ENCODE data around the gene PRKCA. TPM values are rescaled to one million over a fixed set of nuclear protein-coding genes. Genes with fewer than 3 reads are reported as not detected.

The PRKCA gene
- total and polyA plus RNA-seq, 10 of the 15 experiments (the other 5 are each of a cell fraction or from before 2014, with no cell fraction given), result 0.11 to 14.6 (median 0.72) TPM

DNA sequence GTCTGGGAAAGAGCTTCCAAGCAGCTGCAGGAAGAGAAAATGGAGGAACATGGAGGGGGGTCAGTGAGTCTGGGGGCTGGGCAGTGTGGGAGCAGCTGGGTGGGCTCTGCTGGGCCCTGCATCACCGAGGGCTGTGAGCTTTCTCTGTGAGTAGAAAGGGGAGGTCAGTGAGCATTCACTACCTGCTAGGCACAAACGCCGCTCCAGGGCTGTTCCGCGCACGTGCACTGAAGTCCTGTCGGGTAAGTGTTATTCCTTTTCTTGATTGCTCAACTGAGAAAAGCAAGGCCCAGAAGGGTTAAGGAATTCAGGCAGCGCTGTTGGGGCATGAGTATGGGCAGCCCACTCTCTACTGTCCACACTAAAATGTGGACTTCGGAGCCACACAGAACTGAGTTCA lies 537.2 kb downstream of the PRKCA start:
- Histone ChIP-seq H4K20me1 (ENCODE audit: control insufficient read depth, insufficient read depth) (no peaks in the 10 kb centered on the region), H3K27me3 (replicated peaks in 1 of 2; ENCODE audit: control insufficient read depth in 2 of 2, insufficient read depth in 2 of 2, low read length in 1 of 2) (no peaks in the 10 kb centered on the region), H3K9ac (ENCODE audit: control insufficient read depth, insufficient read depth, low read length) (no peak overlapping the region), H3K79me2 (ENCODE audit: control insufficient read depth, insufficient read depth, low read length) (no peaks in the 10 kb centered on the region), H3K4me2 (ENCODE audit: control insufficient read depth, insufficient read depth) (no peak overlapping the region), H2AFZ (ENCODE audit: control insufficient read depth, low read depth, low read length) (no peak overlapping the region), H3K4me3 (no peak overlapping the region), H3K4me1 (ENCODE audit: control insufficient read depth, insufficient read depth, low read length) (no peaks in the 10 kb centered on the region), H3K27ac (ENCODE audit: control insufficient read depth, insufficient read depth) (no peak overlapping the region), H3K36me3 (ENCODE audit: control insufficient read depth in 2 of 2, insufficient read depth in 2 of 2, low read length in 1 of 2) (no peaks in the 10 kb centered on the region), H3K9me3 (replicated peaks; ENCODE audit: control insufficient read depth, insufficient read depth, low read length) (no peaks in the 10 kb centered on the region)
- DNase-seq (ENCODE audit: low read depth, low spot score) (no peak), FAIRE-seq (no peak), ATAC-seq (no peak)
- ChIA-PET POLR2A (no interaction called here), RAD21 (ENCODE audit: unreplicated experiment) (no interaction called here), SMC1A (ENCODE audit: uncharacterized antibody, unreplicated experiment) (no interaction called here), CTCF (no interaction called here)
- intact Hi-C loops (cut with micrococcal nuclease; ENCODE audit: unreplicated experiment), result no loop called here
- in situ Hi-C loops (cut with MboI), result no loop called here
- BruUV-seq (replicated peaks), result no TSS peak
- 52% methylated on average over 9 of the region's 9 CpGs for WGBS (ENCODE audit: insufficient coverage, insufficient replicate concordance, low lambda C conversion rate, missing lambda C conversion rate)
- TF ChIP-seq, protein P1, sequence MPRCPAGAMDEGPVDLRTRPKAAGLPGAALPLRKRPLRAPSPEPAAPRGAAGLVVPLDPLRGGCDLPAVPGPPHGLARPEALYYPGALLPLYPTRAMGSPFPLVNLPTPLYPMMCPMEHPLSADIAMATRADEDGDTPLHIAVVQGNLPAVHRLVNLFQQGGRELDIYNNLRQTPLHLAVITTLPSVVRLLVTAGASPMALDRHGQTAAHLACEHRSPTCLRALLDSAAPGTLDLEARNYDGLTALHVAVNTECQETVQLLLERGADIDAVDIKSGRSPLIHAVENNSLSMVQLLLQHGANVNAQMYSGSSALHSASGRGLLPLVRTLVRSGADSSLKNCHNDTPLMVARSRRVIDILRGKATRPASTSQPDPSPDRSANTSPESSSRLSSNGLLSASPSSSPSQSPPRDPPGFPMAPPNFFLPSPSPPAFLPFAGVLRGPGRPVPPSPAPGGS (IDR thresholded peaks at IDR 0.05; ENCODE audit: borderline replicate concordance, insufficient read depth, low read depth, low read length, poor library complexity, severe bottlenecking), result no peak
- TF ChIP-seq BHLHE40 (IDR thresholded peaks at IDR 0.05; ENCODE audit: borderline replicate concordance in 1 of 2, low read depth in 2 of 2, low read length in 1 of 2) (no peak), SRF (IDR thresholded peaks at IDR 0.05; ENCODE audit: low read depth in 2 of 2, low read length in 2 of 2) (no peak), EP300 (IDR thresholded peaks at IDR 0.05; ENCODE audit: borderline replicate concordance in 1 of 2, control insufficient read depth in 1 of 2, low read depth in 2 of 2, low read length in 2 of 2) (no peak), BMI1 (IDR thresholded peaks at IDR 0.05; ENCODE audit: borderline replicate concordance) (no peak), POLR2A (IDR thresholded peaks at IDR 0.05; ENCODE audit: low read depth, low read length) (no peak), NRF1 (conservative IDR thresholded peaks at IDR 0.05; ENCODE audit: low read depth, low read length) (no peak), POLR2AphosphoS5 (IDR thresholded peaks at IDR 0.05; ENCODE audit: low read length) (no peak), SIX5 (IDR thresholded peaks at IDR 0.05; ENCODE audit: low read depth, low read length, severe bottlenecking) (no peak), YBX1 (IDR thresholded peaks at IDR 0.05) (no peak), NBN (IDR thresholded peaks at IDR 0.05) (no peak), POU2F2 (IDR thresholded peaks at IDR 0.05; ENCODE audit: borderline replicate concordance, low read depth, low read length) (no peak)
- TF ChIP-seq, protein P2, sequence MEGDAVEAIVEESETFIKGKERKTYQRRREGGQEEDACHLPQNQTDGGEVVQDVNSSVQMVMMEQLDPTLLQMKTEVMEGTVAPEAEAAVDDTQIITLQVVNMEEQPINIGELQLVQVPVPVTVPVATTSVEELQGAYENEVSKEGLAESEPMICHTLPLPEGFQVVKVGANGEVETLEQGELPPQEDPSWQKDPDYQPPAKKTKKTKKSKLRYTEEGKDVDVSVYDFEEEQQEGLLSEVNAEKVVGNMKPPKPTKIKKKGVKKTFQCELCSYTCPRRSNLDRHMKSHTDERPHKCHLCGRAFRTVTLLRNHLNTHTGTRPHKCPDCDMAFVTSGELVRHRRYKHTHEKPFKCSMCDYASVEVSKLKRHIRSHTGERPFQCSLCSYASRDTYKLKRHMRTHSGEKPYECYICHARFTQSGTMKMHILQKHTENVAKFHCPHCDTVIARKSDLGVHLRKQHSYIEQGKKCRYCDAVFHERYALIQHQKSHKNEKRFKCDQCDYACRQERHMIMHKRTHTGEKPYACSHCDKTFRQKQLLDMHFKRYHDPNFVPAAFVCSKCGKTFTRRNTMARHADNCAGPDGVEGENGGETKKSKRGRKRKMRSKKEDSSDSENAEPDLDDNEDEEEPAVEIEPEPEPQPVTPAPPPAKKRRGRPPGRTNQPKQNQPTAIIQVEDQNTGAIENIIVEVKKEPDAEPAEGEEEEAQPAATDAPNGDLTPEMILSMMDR (IDR thresholded peaks at IDR 0.05 in 2 of 3, conservative IDR thresholded peaks at IDR 0.05 in 1 of 3; ENCODE audit: control insufficient read depth in 2 of 3, extremely low read depth in 1 of 3, insufficient read depth in 1 of 3, low read depth in 3 of 3, low read length in 3 of 3), result no peak
- TF ChIP-seq, protein P3, sequence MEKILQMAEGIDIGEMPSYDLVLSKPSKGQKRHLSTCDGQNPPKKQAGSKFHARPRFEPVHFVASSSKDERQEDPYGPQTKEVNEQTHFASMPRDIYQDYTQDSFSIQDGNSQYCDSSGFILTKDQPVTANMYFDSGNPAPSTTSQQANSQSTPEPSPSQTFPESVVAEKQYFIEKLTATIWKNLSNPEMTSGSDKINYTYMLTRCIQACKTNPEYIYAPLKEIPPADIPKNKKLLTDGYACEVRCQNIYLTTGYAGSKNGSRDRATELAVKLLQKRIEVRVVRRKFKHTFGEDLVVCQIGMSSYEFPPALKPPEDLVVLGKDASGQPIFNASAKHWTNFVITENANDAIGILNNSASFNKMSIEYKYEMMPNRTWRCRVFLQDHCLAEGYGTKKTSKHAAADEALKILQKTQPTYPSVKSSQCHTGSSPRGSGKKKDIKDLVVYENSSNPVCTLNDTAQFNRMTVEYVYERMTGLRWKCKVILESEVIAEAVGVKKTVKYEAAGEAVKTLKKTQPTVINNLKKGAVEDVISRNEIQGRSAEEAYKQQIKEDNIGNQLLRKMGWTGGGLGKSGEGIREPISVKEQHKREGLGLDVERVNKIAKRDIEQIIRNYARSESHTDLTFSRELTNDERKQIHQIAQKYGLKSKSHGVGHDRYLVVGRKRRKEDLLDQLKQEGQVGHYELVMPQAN (conservative IDR thresholded peaks at IDR 0.05), result no peak
- TF ChIP-seq, protein P4, sequence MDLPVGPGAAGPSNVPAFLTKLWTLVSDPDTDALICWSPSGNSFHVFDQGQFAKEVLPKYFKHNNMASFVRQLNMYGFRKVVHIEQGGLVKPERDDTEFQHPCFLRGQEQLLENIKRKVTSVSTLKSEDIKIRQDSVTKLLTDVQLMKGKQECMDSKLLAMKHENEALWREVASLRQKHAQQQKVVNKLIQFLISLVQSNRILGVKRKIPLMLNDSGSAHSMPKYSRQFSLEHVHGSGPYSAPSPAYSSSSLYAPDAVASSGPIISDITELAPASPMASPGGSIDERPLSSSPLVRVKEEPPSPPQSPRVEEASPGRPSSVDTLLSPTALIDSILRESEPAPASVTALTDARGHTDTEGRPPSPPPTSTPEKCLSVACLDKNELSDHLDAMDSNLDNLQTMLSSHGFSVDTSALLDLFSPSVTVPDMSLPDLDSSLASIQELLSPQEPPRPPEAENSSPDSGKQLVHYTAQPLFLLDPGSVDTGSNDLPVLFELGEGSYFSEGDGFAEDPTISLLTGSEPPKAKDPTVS (IDR thresholded peaks at IDR 0.05; ENCODE audit: low read depth, low read length), result no peak
- TF ChIP-seq, protein P5, sequence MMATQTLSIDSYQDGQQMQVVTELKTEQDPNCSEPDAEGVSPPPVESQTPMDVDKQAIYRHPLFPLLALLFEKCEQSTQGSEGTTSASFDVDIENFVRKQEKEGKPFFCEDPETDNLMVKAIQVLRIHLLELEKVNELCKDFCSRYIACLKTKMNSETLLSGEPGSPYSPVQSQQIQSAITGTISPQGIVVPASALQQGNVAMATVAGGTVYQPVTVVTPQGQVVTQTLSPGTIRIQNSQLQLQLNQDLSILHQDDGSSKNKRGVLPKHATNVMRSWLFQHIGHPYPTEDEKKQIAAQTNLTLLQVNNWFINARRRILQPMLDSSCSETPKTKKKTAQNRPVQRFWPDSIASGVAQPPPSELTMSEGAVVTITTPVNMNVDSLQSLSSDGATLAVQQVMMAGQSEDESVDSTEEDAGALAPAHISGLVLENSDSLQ (IDR thresholded peaks at IDR 0.05), result no peak

Data from GM12878 (cell line).